GM19452 (cell line): ENCODE results near the gene FBXL7.

Experiments
- ATAC-seq: cut with Tn5 transposase; IDR thresholded peaks from one replicate; pipeline ENCODE4 v1.9.1; 2021; ENCODE audit not compliant: unreplicated experiment

Gene FBXL7

GRCh38 chr5:15538516-15538915, 38.5 kb downstream of the FBXL7 start:
- ATAC-seq, result no peak

- no peak for ATAC-seq
Observed at GRCh38 chr5:15539951-15540350, 40.0 kb downstream of the FBXL7 start.

GRCh38 chr5:15544039-15544438, 44.1 kb downstream of the FBXL7 start:
- ATAC-seq, result no peak

GRCh38 chr5:15545082-15545481, 45.1 kb downstream of the FBXL7 start:
- no peak for ATAC-seq

- ATAC-seq, result no peak
Observed at GRCh38 chr5:15547261-15547839, 47.4 kb downstream of the FBXL7 start.

- ATAC-seq, result no peak
Observed at GRCh38 chr5:15549961-15550360, 50.0 kb downstream of the FBXL7 start.

- no peak for ATAC-seq
Observed at GRCh38 chr5:15550502-15551112, 50.6 kb downstream of the FBXL7 start.

GRCh38 chr5:15551113-15551504, 51.1 kb downstream of the FBXL7 start:
- no peak for ATAC-seq

GRCh38 chr5:15554542-15554941, 54.6 kb downstream of the FBXL7 start:
- ATAC-seq, result no peak

GRCh38 chr5:15555176-15555575, 55.2 kb downstream of the FBXL7 start:
- ATAC-seq, result no peak

- no peak for ATAC-seq
Observed at GRCh38 chr5:15558240-15558639, 58.3 kb downstream of the FBXL7 start.

GRCh38 chr5:15558681-15559080, 58.7 kb downstream of the FBXL7 start:
- no peak for ATAC-seq

- no peak for ATAC-seq
Observed at GRCh38 chr5:15560421-15560820, 60.4 kb downstream of the FBXL7 start.

- no peak for ATAC-seq
Observed at GRCh38 chr5:15564523-15564922, 64.5 kb downstream of the FBXL7 start.

GRCh38 chr5:15564957-15565356, 65.0 kb downstream of the FBXL7 start:
- ATAC-seq, result no peak

- no peak for ATAC-seq
Observed at GRCh38 chr5:15566306-15566705, 66.3 kb downstream of the FBXL7 start.

- no peak for ATAC-seq
Observed at GRCh38 chr5:15566789-15567188, 66.8 kb downstream of the FBXL7 start.

GRCh38 chr5:15570491-15570890, 70.5 kb downstream of the FBXL7 start:
- ATAC-seq, result no peak

GRCh38 chr5:15571081-15571480, 71.1 kb downstream of the FBXL7 start:
- no peak for ATAC-seq

GRCh38 chr5:15571618-15572017, 71.6 kb downstream of the FBXL7 start:
- ATAC-seq, result no peak

GRCh38 chr5:15573590-15573989, 73.6 kb downstream of the FBXL7 start:
- ATAC-seq, result no peak

GRCh38 chr5:15574128-15574527, 74.1 kb downstream of the FBXL7 start:
- ATAC-seq, result no peak

GRCh38 chr5:15574806-15575325, 74.9 kb downstream of the FBXL7 start:
- ATAC-seq, result no peak
